HG03175 (cell line): ENCODE measurements around the gene TMEM222.

Experiments
- ATAC-seq: cut with Tn5 transposase; IDR thresholded peaks from one replicate; pipeline ENCODE4 v1.9.1; 2021; ENCODE audit warnings: mild to moderate bottlenecking, moderate library complexity; ENCODE audit not compliant: unreplicated experiment

Gene TMEM222

DNA sequence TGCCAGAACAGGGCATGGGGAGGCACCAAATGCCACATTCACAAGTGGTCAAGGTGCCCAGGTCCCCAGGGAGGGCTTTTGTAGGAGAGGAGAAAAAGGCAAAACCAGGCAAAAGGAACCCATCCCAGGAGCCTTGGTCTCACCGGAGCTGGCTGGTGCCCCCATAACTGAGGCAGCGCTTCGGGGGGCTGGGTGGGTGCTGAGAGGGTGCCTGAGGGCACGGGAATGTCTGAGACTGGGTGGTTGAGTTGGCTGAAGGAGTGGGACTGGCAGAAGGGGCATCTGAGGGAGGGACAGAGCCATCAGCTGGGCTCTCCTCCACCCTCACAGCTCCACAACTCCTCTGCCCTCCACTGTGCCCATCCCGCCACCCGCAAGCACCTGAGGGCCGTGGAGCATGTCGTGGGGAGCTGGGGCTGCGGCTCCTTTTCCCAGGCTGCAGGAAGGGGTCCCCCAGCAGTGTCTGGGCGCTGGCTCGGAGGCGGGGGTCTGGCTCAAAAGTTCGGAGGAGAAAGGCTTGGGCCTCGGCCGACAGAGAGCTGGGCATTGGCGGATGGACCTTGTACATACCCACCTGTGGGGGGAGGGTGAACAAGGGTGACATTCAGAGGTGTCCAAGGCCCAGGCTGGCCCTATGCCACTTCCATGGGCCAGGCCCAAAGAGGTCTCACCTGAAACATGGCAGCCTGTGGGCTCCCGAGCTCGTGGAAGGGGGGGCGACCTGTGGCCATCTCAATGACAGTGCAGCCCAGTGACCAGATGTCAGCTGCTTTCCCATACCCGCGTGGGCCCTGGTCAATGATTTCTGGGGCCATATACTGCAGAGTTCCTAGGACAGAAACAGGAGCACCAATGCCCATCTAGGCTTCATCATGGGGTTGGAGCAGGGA, 36.3 kb downstream of the TMEM222 start:
- no peak for ATAC-seq

DNA sequence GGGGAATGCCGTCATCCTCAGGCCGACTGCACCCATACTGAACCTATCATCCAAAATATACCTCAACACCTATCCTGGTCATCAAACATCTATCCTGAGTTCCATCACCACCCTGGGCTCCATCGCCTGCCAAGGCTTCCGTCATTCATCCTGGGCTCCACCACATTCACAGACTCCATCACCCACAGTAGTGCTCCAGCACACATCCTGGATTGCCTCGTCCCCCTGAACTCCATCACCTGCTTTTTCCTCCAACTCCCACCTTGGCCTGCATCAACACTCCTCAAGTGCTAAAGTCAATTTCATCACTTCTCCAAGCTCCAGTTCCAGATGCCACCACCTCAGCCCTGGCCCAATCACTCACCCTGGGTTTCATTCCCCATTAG, 37.0 kb downstream of the TMEM222 start:
- no peak for ATAC-seq

DNA sequence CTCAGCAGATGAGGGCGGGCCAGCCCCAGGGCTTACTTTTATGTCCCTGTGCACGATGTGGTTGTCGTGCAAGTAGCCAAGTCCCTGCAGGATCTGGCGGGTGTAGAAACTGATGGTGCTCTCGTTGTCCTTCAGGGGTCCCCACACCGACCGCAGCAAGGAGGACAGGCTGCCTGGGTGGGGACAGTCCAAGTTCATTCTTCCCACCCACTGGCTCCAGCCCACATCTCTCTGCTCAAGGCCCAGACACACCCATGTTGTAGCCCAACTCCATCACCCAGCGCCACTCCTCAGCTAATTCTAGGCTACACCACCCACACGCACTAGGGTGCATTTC, 37.8 kb downstream of the TMEM222 start:
- ATAC-seq, result no peak

DNA sequence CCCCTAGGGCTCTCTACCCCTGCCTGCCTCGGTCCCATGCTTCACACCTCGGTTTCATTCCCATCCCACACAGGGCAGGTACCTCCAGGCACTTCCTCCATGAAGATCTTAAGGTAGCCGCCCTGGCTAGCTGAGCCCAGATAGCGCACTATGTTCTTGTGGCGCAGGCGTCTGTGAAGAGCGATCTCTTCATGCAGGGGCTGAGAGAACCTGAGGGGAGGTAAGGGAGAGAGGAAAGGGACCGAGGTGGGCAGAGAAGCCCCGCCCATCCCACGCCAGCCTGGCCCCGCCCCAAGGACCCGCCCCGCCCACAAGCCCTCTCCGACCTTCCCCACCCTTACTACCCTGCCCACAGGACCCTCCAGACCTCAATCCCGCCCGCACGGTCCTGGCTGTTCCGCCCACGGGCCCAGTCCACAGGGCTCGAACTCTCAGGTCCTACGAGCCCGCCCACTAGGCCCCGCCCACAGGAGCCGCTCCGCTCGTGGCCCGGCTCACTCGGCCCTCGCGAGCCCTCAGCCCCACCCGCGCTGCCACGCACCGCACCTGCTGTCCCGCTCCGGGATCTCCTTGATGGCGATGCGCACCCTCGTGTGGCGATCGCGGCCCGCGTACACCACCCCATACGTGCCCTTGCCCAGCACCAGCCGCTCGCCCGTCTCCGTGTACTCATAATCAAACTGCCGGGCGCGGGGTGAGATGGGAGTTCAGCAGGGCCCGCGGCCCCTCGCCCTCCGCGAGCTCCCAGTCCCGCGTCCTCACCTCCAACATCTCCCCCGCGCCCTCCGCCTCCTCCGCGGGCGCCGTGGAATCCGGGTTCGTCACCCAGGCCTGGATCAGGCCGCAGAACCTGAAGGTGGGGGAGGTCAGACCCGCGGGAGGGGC, 38.4 kb downstream of the TMEM222 start:
- ATAC-seq, result no peak

DNA sequence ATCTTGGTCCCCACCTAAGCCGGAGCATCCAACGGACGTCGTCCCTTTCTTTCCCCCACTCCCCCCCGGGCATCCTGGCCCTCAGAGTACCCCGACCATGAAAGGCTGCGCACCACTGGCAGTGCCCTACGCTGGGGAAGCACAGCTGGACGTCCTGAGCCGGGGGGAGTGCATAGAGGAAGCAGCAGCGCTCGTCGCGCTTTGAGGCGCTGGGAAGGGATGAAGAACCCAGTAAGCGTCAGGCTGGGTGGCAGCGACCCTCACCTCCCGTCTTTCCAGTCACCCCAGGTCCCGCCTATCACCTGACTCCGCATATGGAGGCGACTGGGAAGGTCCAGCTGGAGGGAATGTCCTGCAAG, 39.1 kb downstream of the TMEM222 start:
- ATAC-seq, result no peak

DNA sequence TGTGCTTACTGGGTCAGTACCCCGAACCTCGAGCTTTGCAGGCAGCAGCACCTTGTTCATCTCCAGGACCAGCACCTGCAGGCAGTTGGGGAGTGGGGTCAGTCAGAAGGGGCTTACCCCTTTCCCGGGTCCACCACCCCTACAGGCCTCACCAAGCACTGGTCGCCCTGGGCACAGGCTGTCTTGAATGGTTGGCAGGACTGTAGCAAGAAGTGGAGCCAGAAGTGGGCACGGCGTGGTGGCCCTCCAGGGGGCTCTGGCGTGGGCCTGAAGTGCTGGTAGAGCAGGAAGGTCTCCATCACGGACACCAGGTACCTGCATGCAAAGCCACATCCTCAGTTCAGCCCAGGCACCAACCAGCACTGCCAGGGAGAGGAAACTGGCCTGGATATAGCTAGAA, 39.6 kb downstream of the TMEM222 start:
- ATAC-seq, result no peak

DNA sequence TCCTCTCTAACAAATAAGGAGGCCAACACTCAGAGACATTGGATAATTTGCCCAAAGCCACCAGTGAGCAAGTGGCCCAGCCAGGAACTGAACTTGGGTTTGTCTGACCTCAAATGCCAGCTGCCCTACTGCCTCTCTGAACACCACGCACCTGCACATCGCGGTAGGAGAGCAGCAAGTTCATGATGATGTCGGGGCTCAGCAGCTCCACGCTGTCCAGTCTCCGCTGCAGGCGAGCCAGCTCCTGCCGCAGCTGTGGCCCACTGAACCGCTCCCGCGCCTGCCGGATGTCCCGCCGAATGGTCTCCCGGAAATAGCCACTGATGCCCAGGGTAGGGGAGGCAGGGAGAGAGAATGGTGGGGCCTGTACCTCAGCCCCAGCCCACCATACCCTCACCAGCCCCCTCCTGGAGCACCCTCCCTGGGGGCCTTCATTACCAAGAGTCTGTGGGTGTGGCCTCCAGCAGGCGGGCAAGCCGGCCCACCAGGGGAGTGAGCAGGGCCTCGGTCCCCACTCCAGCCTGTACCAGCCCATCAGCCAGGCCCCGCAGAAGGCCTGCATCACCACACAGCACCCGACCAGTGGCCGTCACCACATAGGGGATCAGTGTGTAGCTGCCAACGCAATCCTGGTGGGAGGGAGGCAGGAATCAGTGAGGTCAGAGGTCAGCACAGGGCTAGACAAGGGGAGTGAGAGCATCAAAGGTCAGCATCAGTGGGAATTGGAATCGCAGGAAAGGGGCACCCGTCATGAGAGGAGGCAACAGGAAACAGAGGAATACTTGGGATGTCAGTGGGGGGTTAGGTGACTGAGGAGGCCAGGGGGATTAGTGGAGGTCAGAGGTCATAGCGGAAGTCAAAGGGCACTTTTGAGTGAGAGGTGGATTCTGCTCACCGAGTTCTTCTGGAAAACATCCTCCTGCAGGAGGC, 42.1 kb downstream of the TMEM222 start:
- no peak for ATAC-seq

DNA sequence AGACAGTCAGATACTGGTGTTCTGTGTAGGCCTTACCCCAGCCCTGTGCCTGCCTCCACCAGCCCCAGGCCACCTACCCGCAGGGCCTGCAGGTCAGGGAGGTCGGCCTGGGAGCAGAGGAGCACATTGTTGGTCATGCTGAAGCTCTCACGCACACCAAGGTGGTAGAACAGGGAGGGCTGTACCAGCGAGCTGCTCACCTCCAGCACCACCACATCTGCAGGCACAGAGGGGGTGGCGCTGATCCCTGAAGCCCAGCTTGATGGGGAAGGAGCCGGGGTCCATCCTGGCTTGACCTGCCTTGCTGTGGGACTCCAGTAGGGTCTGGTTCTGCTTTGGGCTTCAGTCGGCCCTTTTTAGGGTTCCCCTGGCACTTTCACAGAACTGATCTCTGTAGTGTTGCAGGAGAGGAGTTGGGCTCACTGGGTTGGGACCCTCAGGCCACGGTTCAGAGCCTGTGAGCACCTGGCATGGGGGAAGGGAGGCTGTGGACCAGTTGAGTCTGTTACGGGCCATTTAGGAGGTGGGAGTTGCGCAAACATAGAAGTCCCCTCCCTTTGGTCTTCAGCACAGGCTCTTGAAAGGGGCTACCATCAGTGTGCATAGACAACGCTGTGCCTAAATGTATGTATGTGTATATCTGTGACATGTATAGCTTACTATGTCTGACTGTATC, 42.9 kb downstream of the TMEM222 start:
- ATAC-seq, result no peak

DNA sequence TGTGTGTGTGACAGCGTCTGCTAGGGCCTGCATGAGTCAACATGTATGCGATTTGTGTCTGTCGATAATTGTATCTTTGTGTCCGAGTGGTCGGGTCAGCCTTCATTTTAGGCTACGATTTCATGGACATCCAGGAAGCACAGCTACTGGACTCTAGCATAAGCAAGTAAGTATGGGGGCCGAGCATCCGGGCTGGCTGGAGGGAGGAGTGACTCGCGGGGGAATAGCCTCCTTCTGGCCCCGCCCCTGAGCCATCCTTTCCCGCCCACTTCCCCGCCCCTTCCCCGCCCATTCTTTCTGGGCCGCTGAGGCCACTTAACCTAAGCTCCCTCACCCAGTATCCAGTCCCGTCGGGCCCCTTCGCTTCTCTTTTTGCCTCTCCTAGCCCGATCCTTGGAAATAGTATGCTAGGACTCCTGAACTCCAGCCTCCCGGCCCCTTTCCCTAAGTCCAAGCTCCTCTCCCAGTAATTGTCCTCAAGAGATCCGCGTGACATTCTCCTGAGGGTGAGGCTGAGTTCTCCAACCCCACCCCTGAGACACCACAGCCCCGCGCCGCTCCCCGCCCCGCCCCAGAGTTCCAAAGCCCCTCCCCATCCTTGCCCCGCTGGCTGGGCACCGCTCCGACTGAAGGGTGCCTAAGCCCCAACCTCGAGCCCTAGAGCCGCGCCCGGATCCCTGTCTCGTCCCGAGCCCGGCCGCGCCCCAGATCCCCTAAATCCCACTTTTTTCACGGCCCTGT, 43.6 kb downstream of the TMEM222 start:
- ATAC-seq, result no peak

DNA sequence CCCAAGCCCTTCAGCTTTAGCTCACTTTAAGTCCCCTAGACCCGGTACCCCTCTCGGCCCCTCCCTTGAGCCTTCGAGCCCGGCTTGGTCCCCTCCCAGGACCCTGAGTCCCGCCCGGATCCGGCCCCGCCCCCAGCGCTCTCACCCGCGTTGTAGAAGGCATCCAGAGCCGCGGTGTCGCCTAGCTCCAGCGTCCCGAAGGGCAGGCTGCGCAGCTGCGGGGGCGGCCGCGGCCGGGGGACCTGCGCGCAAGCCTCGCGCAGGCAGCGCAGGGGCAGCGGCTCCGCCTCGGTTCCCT, 44.1 kb downstream of the TMEM222 start:
- no peak for ATAC-seq

DNA sequence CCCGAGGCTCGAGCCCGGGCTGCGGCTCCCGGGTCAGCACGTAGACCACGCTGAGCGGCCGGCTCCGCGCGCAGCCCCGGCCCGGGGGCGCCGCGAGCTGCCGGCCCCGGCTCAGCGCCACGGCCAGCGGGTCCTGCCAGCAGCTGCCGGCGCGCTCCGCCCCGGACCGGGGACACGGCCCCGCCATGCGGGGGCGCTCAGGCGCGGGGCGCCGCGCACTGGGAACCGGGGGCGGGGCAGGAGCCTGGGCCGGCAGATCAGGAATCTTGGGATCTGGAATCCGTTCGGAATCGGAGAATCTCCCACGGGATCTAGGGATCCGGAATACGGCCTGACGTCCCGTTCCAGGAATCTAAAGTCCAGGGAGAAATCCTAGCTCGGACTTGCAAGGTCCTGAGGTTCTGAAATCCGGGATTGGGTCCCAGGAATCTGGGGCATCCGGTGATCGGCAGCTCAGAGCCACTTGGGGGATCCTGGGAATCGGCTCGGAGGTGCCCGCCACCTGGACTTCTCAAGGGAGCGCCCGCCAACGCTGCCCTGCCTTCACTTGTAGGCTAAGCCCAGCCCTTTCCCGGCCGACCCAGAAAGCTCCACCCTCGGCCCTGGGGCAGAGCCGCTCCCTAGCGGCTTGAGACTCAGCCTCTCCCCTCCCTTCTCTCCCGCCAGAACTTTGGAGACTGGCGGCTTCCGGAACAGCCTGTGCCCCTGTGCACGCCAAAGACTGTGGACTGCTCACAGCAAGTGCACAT, 44.6 kb downstream of the TMEM222 start, which contains the start of gene MAP3K6:
Gene MAP3K6, minus strand, starts transcription at position 551 of the 749 bp plus-strand sequence. Its CDS starts 364 bp downstream, at position 187.
- no peak for ATAC-seq

DNA sequence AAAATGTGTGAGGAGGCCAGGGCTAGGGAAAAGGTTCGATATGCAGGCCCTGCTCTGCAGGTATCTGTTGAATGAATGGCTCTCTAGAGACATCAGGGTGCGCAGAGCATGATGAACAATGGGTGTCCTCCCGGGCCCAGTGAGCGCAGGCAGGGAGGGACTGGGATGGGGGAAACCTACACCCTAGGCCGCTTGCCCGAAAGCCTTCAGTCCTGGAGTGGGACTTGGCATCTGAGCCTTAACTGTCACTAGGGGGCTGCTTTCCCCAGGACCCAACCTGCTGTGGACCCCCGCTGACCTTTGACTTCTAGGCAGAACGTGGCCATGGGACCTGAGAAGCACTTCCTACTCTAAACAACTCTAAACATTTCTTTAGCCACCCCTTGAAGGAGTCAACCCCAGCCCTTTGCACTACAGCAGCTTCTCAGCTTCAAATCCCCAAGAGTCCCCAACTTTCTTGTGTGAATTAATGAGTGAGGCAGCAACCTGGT, 45.2 kb downstream of the TMEM222 start:
- no peak for ATAC-seq

DNA sequence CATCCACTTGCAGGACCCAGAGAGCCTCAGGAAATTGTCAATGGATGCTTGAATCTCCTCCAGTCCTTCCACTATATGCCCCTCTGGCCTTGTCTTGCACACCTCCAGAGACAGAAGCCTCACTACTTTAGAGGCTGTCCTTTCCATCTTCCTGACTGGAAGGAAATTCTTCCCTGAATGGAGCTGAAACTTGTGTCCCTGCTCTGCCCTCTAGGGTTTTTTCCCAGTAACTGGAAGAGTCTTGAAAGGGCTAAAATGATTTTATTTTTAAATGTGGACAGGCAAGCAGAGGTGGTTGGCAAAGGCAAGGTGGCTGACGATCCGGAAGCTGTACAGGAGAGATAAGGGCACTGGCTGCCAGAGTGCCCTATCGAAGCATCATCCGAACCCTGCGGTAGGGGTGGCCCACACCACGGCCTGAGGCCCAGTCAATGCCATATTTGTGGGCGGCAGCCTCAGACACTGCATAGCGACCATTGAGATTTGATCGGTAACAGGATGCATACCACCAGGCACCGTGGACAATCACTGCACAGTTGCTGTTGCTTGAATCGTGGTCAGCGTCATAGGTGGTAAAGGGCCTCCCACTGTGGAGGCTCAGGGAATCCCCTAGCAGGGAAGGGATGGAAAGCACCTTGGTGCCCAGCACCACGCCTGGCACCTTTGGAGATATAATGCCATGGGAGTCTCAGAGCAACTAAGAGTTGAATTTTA, 47.1 kb downstream of the TMEM222 start:
- no peak for ATAC-seq

DNA sequence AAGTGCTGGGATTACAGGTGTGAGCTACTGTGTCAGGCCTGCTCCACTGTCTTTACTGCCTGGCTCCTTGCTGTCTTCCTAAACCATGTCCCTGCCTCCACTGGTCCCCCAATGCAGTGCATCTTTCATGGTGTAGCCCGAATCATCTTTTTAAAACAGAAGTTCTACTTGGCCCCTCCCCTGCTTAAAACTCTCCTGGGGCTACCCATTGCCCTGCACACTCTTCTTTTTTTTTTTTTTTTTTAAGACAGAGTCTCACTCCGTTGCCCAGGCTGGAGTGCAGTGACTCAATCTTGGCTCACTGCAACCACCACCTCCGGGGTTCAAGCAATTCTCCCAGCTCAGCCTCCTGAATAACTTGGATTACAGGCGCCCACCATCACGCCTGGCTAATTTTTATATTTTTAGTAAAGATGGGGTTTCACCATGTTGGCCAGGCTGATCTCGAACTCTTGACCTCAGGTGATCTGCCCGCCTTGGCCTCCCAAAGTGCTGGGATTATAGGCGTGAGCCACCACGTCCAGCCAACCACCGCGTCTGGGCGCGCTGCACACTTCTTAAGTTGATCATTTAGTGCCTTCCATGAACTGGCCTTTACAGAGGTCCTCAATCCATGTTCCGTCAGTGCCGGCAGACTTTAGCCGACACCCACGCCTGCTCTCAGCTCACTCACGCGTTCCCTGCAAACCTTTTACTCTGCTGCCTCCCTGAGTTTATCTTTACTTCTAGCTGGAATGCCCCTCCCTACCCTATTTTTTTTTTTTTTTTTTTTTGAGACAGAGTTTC, 50.3 kb downstream of the TMEM222 start:
- ATAC-seq, result no peak

DNA sequence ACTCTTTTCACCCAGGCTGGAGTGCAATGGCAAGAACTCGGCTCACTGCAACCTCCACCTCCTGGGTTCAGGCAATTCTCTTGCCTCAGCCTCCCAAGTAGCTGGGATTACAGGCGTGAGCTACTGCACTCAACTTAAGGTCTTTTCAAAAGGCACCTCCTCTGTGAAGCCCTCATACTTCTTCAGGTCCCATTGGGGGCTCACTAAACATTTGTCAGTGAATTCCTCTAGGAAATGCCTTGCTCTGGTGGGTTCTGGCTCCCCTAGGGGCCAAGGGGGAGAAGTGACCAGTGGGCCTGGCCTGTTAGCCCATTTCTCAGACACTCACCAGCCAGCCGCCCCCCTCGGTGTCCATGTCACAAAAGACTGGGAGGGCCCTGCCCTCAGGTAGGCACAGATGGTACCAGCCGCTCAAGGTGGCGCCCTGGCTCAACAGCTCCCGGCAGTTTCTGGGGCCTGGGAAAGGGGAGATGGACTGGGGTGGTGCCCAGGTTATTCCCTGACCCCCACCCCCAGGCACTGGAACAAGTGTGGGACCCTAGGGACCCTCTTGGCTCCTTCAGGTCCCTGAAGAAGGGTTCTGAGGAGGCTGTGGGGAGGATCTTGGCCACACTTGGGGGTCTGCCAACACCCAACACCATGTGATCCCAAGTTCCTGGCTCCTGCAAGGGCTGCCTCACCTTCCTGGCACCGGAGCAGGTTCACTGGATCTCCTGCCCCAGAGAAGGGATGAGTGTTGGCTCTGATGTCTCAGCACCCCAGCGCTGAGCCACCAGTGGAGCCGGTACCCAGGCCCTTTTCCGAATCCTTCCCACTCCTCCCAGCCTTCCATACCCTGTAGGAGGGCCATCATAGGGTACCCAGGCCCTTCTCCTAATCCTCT, 51.1 kb downstream of the TMEM222 start:
- no peak for ATAC-seq

DNA sequence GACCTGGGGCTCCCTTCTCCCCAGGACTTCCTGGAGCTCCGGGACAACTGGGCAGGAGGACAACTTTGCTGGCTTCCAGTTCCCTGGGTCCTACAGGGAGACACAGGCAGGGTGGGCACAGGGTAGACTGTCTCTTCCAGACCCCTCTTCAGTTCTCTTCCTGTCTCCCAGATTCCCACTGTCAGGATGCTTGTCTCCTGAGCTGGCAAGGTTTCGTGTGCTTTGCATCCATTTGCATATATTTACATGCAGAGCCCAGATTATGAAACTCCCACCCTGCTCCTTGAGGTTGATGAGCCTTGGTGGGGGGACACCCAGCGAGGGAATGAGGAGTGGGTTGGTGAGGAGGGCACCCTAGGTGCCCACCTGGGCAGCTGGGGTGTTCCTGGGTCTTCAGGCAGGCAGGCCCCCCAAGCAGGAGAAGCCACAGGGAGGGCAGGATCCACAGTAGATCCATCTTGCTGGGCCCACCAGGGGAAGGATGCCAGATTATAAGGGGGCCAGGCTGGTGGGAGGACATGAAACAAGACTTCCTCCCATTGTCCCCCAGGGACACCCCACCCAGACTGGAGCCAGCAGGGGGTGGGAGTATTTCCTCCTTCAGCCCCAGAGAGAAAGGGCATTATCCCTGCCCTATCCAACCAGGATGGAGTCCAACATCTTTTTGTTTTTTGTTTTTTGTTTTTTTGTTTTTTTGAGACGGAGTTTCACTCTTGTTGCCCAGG, 52.6 kb downstream of the TMEM222 start, which contains the start of gene FCN3:
Gene FCN3, minus strand, starts transcription at position 463 of the 725 bp plus-strand sequence. Its CDS starts 6 bp downstream, at position 457.
- no peak for ATAC-seq
